ENCODE measurements around the gene RHOD.

DNA sequence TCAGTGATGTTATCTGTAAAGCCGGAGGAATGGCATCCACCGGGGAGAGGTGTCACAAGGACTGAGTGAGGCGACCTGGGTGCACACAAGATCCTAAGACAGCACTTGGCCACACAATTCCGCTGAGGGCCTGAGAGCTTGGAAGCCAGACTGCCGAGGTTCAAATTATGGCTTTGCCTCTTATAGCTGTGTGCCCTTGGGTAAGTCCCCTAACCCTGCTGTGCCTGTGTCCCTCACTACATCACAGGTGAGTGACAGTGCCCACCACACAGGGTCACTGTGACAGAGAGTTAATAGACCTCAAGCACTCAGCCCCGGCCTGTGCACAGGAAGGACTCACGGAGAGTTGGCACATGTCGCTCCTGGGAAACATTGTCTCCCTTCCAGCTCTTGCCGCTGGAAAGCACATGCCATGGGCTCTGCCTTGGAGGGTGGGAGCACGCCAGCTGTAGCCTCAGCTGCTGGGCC is 592 bp downstream of the RHOD start:
- no peak for TF ChIP-seq POLR2A (IDR thresholded peaks at IDR 0.05)
- TF ChIP-seq, protein P1, sequence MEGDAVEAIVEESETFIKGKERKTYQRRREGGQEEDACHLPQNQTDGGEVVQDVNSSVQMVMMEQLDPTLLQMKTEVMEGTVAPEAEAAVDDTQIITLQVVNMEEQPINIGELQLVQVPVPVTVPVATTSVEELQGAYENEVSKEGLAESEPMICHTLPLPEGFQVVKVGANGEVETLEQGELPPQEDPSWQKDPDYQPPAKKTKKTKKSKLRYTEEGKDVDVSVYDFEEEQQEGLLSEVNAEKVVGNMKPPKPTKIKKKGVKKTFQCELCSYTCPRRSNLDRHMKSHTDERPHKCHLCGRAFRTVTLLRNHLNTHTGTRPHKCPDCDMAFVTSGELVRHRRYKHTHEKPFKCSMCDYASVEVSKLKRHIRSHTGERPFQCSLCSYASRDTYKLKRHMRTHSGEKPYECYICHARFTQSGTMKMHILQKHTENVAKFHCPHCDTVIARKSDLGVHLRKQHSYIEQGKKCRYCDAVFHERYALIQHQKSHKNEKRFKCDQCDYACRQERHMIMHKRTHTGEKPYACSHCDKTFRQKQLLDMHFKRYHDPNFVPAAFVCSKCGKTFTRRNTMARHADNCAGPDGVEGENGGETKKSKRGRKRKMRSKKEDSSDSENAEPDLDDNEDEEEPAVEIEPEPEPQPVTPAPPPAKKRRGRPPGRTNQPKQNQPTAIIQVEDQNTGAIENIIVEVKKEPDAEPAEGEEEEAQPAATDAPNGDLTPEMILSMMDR (IDR thresholded peaks at IDR 0.05): no peak
